HG02840 (cell line): Measurements from ENCODE around the gene ATP6V0E1.
"Not testable (repeated sequence)": the region's sequence is repeated elsewhere in the genome, so short reads cannot be mapped to it uniquely, and the experiment has no call there.

Experiments used
- ATAC-seq: cut with Tn5 transposase; IDR thresholded peaks from one replicate; pipeline ENCODE4 v1.9.1; 2021; ENCODE audit warnings: mild to moderate bottlenecking, moderate library complexity, moderate number of reproducible peaks; ENCODE audit not compliant: unreplicated experiment, low FRiP score

The ATP6V0E1 gene

DNA sequence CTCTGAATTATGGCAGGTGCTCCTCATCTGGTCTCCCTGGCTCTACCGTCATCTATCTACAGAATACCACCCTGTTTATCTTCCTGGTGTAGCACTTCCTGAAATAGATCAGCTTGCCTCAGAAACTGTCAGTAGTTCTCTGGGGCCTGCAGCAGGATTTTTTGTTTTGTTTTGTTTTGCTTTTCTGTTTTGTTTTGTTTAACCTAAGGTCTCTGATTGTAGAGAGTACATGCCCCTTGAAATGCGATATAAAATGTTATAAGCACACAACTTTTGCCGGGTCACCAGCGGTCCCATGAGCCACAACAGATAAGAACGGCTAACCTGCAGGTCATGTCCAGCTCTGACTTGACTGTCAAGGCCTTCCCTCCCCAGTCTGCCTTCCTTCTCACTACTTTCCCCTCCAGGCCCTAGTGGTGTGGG lies 45.9 kb downstream of the ATP6V0E1 start:
- no peak for ATAC-seq

GRCh38 chr5:173032096-173032495 lies 48.5 kb downstream of the ATP6V0E1 start:
- ATAC-seq = not testable (repeated sequence)

DNA sequence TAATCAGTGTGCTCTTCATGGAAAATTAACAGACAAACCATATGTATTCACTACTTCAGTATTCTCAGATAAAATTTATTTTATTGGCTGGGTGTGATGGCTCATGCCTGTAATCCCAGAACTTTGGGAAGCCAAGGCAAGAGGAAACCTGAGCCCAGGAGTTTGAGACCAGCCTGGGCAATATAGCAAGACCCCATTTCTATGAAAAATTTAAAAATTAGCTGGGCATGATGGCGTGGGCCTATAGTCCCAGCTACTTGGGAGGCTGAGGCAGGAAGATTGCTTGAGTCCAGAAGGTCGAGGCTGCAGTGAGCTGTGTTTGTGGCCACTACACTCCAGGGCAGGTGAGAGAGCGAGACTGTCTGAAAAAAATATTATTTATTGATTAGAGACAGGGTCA lies 49.2 kb downstream of the ATP6V0E1 start:
- ATAC-seq = no peak

DNA sequence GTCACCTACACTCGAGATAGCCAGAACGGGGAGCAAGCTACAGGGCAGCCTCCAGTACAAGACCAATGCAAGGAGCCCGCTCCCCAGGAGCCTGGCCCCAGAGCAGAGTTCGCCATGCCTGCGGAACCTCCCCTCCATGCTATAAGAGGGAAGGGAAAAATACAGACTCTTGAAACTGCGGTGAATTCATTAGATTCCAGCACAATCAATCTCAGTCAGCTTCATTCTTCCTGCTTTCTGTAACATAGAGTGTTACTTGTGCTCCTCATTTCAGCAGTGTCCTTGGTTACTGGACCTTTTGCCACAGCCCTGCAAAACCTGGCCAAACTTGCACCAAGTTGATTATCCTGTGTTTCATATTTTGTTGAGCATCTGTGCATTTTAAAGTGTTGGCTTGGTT lies 50.4 kb downstream of the ATP6V0E1 start:
- no peak for ATAC-seq

- ATAC-seq = peak; percentile 49
Measured at GRCh38 chr5:173035904-173036707, 52.5 kb downstream of the ATP6V0E1 start.

GRCh38 chr5:173039188-173039587 lies 55.6 kb downstream of the ATP6V0E1 start:
- no peak for ATAC-seq

- no peak for ATAC-seq
Measured at GRCh38 chr5:173039964-173040363, 56.4 kb downstream of the ATP6V0E1 start.

- no peak for ATAC-seq
Measured at GRCh38 chr5:173041881-173042762, 58.6 kb downstream of the ATP6V0E1 start.

DNA sequence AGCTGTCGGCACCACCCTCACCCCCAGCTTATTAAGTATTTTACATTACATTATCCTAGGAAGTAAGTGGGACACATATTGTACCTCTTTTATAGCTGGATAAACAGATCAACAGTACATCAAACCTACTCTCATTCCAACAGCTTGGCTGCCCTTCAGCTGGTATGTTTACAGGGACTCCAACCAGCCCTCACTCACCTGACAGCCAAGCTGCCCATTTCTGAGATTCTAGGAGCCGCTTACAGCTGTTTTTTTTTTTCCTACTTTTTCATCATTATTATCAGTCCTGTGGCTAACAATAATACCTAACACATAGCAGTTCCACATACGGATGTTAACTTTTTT lies 59.2 kb downstream of the ATP6V0E1 start:
- ATAC-seq = no peak

DNA sequence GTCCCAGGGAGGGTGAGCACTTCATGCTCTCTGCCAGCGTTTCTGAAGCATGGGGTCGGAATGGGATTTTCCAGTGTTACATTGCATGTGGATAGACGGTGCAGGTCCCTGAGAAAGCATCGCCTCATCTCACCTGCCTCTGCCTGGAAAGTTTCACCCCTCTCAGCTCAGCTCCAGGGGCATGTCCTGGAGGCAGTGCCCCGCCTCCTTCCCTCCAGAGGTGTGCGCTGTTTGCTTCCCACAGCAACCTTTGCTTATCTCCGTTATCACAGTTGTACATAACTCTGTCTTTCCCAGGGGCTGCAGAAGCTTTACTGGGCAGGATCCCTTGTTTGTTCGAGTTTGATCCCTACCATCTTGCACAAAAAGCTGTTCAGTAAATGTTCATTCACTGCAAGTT lies 61.9 kb downstream of the ATP6V0E1 start:
- no peak for ATAC-seq

DNA sequence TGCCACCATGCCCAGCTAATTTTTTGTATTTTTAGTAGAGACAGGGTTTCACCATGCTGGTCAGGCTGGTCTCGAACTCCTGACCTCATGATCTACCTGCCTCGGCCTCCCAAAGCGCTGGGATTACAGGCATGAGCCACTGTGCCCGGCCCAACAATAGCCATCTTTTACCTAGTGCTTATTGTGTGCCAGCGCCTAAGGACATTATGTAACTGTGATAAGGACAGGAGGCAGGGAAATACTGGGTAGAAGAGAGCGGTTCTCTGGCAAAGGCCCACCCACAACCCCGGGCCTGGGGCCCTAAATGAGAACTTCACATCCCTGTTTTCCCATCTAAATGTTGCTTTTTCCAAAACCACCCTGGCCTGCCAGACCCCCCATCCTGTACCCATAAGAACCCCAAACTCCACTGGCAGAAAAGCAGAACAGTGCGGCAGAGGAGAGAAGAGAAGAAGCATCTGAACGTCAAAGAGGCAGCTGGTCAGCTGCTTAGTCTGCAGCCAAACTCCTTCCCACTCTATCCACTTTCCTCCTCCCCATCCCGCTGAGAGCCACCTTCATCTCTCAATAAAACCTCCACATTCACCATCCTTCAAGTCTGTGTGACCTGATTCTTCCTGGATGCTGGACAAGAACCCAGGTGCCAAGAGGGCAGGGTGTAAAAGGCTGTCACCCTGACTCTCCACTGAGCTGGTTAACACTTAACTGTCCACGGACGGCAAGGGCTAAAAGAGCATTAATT lies 63.7 kb downstream of the ATP6V0E1 start:
- not testable (repeated sequence) for ATAC-seq

DNA sequence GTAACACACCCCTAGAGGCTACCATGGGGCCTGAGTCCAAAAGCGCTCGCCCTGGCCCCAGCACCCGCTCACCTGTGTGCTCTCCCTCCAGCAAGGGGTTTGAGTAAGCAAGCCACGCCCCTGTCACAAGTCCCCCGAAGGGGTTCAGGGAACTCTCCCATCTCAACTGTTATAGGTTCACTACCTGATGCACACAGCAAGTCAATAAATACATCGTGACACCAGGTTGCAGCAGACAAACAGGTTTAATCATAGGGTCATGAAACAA lies 64.2 kb downstream of the ATP6V0E1 start:
- no peak for ATAC-seq

- ATAC-seq = no peak
Measured at GRCh38 chr5:173050791-173051190, 67.2 kb downstream of the ATP6V0E1 start.

DNA sequence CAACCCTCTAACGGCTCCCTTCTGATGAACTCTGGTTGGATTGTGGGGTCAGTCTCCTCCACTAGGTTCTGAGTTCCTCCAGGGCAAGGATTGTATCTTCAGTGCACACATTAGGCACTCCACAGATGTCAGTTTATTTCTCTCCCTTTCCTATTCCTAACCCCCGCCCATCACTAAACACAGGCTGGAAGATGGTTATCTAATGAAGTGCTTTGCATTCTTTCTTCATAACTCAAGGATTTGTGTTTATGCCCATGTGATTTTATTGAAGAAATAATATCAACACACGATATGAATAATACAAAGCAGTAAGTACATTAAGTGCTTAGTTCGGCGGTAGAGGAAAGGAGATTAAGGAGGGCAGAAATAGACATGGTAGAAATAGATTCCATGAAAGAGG lies 68.2 kb downstream of the ATP6V0E1 start:
- ATAC-seq = no peak

DNA sequence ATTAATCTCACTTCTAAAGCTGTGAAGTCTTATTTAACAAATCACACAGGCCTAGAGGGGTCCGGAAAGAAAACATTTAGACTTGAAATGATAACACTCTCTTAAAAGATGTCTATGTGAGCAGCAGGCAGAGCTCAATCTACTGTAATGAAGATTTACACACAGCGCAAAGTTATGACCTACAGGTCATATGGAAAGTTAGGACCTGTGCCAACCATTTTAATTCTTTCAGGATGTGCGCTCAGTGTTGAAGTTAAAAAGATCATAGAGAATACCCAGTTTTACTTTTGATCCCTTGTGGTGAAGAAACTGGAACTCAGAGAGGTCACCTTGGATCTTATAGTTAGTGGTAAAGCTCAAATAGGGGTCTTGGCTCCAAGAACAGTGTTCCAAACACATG lies 69.5 kb downstream of the ATP6V0E1 start:
- ATAC-seq = no peak

DNA sequence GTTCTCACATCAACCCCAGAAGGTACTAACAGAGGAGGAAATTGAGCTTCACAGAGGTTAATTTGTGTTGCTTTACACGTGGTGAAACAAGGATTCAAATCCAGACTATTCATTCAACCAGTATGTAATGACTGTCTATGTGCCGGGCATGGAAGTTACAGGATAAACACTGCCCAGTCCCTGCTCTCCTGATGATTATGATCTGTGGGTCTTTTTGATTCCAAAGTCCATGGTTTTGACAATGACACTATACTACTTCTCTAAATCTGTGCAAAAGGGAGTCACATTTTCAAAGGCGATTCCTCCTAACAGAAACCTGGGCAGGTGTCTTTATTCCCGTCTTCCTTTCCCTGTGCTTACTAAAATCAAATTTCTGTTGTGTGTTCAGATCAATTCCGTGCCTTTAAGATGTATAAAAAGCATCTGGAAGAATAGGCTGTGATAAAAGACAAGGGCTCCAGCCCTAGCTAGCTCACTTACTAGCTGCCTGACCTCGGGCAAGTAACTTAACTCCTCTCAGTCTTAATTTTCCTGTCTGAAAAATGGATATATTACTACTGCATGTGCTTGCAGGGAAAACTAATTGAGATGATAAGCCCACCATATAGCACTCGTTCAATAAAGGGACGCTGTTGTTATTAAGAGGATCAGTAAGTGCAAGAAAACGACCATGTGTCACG lies 71.6 kb downstream of the ATP6V0E1 start:
- no peak for ATAC-seq

GRCh38 chr5:173055722-173055982 lies 72.1 kb downstream of the ATP6V0E1 start:
- ATAC-seq = peak; percentile 1

DNA sequence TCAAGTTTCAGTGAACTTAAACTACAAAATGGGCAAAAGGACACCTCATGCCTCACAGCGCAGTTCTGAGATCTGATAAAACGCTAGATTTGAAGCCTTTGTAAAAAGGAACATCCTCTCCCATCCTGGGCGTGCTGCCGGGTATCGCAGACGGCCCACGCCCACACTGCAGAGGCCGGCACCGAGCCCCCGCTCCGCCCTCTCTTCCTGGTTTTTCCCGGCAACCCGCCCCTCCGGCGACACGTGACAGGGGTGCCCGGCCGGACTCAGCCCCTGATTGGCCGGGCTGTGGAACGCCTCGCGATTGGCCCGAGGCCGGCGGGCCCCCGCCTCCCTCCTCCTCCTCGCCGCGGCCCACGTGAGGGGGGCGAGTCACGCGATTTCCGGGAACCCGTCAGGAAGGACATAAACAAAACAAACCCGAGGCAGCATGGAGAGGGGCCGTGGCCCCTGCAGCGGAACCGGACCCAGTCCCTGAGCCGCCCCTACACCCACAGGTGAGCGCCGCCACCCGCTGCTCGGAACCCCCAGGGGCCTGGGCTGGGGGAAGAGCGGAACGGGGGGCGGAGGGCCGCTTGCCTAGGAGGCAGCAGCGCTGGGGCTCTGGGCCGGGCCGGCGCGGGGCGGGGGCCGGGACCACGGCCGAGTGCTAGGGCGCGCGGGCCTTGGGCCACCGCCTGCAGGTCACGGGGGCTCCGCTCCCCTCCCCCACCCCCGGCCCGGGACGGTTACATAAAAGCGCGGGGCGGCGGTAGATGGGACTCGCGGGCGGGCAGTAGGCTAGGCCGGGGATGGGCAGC lies 72.6 kb downstream of the ATP6V0E1 start, which contains the start of gene CREBRF:
CREBRF (plus strand) TSS at position 370 of the 800 bp plus-strand sequence. CDS start 24,424 bp downstream, outside the sequence.
- peak; percentile 67 for ATAC-seq

- peak; percentile 29 for ATAC-seq
Measured at GRCh38 chr5:173056783-173057061, 73.2 kb downstream of the ATP6V0E1 start.
